COLO829 (cell line): ENCODE measurements around the gene HAS3.
"Not testable (repeated sequence)": the region's sequence is repeated elsewhere in the genome, so short reads cannot be mapped to it uniquely, and the experiment has no call there.

Source experiments
- DNase-seq: peaks from one replicate; pipeline ENCODE4 v3.0.0; 2012; ENCODE audit warnings: low spot score

Gene HAS3

DNA sequence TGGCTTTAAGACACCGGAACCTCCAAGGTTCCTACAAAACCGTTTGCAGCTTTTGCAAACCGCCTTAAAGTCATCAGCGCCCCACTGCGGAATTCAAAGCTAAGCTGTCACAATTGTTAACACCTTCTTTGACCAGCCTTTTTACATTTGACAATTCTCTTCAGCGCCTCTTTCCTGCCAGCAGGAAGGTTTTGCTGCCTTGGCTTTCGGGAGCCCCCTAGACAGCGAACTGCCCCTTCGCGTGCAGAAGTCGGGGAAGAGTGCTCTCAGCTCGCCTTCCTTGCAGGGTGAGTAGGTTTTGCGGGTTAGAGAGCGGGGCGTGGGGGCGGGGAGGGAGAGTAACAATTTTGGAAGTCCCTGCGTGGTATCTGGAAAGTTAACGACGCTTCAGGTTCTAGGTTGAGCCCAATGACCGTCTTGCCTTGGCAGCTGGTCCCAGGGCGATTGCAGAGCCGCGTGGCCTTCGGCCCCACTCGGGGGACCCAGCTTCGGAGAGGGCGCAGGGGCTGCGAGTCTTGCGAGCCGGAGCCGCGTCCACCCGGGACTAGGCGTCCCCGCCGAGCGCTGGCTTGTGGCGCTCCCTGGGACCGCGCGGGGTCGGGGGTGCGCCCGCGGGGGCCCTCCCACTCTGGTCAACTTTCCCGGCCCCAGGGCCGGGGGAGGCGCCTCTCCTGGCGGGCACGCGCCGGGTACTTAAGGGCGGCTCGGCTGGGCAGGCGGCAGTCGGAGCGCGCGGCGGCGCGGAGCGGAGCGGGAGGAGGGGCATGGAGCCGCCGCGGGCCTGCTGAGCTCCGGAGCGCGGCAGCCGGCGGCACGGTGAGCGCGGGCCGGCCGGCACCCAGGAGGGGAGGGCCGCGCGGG, at the start of gene HAS3:
TSS of gene HAS3 (plus strand) at position 153 of the 861 bp plus-strand sequence. CDS start 3,743 bp downstream, outside the sequence.
- DNase-seq: peak; percentile 32

- no peak for DNase-seq
Measured at GRCh38 chr16:69055980-69056379, 49.5 kb upstream of the HAS3 start.

- DNase-seq: no peak
Measured at GRCh38 chr16:69056421-69056820, 49.0 kb upstream of the HAS3 start.

- no peak for DNase-seq
Measured at GRCh38 chr16:69057400-69058378, 47.8 kb upstream of the HAS3 start.

DNA sequence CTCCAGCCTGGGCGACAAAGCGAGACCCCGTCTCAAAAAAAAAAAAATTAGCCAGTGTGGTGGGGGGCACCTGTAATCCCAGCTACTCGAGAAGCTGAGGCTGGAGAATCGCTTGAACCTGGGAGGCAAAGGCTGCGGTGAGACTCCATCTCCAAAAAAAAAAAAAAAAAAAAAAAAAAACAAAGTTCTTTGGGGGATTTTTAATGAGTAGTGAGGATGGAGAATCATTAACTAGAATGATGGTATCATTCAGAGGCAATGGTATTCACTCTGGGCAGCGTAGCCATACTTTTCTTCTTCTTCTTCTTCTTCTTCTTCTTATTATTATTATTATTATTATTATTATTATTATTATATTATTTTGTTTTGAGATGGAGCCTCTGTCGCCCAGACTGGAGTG, 42.0 kb upstream of the HAS3 start:
- DNase-seq: not testable (repeated sequence)

DNA sequence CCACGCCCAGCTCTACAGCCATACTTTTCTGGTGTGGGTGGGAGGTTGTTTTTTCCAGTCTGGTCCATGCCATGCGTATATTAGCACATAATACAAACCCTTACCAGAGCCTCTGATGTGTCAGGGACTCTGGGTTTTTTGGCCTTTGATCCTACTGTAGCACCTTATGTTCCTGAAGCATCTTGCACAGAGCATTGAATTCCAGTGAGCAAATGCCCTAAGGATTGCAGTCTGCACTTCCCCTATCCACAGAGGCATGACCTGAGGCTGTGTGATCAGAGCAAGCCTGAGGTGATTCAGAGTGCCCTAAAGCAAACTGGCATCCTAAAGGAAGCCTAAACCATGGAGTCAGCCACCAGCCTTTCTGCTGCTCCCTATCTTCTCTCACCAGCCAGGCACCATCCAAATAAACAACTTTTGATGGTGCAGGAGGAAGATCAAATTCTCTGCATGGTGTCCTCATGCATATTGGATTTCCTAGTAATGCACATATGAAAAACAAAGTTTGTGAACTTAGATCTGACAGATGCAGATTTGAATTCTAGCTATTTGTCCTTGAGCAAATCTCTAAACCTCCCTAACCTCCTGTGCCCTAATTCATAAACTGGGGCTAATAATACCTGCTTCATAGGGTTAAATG, 41.2 kb upstream of the HAS3 start:
- no peak for DNase-seq

- no peak for DNase-seq
Measured at GRCh38 chr16:69064764-69065313, 40.6 kb upstream of the HAS3 start.

DNA sequence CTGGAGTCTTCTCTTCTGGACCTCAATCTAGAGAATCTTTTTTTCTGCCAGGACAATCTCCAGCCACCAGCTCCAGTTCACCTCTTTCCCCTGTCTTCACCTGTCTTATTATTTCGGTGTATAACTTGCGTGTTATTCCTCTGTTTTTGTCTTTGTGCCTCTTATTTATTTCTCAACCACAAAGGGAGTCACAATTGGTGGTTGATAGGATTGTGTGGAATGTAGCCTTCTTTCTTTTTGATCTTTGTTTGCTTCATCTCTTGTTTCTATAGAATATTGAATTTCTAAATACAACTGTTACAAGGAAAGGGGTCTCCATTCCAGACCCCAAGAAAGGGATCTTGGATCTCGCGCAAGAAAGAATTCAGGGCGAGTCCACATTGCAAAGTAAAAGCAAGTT, 35.9 kb upstream of the HAS3 start:
- DNase-seq: no peak

- no peak for DNase-seq
Measured at GRCh38 chr16:69071036-69071435, 34.4 kb upstream of the HAS3 start.

DNA sequence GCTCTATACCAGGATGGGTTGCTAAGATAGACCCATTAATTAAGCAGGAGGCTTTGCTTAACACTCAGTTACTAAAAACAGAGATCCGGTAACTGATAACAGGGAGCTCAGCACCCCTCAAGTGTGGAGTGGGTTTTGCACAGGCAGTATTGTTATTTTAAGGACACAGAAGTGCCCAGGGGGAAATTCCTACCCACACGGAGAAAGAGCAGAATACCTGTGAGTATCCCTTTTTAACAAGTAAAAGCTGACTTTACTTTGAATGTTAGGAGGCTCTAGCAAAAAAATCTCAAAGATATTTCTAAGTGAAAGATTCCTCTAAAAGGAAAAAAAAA, 32.8 kb upstream of the HAS3 start:
- no peak for DNase-seq

DNA sequence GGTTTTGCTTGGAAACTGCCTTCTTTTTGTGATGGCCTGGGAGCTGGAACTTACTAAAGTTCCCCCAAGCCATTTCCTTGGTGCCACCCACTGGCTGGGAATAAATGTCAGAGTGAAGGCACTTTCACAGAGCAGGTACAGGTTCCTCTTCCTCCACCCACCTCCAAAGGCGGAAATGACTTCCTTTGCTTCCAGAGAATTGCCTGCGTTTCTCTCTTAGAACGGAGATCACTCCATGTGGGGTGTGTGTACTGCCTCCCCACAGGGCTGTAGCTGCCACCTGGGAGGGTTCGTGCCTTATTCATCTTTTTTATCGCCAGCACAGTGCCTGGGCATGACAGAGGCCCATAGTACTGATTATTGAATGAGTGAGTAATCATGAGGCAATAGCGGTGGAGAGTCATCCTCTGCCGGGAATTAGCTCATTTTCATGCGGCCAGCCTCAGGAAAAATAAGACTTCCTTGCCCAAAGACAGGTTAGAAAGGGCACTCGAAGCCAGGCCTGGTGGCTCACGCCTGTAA, 32.2 kb upstream of the HAS3 start:
- DNase-seq: peak; percentile 9

GRCh38 chr16:69077251-69077650, 28.2 kb upstream of the HAS3 start:
- peak; percentile 15 for DNase-seq

DNA sequence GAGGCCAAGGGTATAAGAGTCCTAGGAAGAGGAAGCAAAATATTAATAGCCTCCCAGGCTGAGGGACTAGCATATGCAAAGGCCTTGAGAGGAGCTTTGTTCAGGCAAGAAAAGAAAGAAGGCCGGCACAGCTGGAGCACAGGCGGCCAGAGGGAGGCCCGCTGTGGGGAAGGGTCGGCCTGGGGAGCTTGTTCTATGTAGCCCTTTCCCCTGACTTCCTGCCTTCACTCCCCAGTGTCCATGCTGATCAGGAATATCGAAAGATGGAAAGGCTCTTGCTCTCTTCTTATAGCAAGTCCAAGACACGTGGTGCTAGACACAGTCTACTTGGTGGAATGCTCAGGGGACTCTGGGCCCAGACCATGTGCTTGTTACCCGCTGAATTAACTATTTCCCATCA, 27.4 kb upstream of the HAS3 start:
- no peak for DNase-seq

DNA sequence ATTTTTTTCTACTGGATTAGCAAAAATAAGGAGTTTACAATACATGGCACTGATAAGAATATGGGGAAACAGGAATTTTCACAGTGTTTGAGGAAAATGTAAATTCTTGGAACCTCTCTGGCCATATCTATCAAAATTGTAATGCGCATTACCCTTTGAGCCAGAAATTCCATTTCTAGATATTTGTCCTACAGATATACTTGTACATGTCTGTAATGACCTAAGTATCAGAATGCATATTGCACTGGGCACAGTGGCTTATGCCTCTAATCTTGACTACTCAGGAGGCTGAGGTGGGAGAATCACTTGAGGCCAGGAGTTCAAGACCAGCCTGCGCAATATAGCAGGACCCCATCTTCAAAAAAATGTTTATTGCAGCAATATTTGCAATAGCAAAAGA, 25.8 kb upstream of the HAS3 start:
- no peak for DNase-seq

- DNase-seq: no peak
Measured at GRCh38 chr16:69083306-69083941, 22.0 kb upstream of the HAS3 start.

DNA sequence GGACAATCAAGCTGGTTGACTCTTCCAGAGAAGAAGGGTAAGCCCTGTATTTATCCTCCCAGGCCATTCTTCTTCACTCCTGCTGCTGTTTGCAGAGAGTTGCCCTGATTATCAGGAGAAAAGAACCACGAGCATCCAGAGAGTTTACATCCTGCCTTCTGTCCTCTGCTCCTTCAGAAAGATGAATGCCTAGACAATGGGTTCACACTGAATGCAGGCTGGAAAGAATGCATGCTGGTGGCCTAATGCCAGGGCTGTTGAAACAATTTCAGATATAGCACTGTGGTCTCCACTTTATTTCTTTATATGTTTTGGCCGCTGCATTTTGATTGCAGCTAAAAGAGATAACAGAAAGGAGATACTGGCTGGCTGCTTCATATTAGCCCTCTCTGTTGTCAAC, 21.2 kb upstream of the HAS3 start:
- DNase-seq: no peak

- DNase-seq: no peak
Measured at GRCh38 chr16:69085032-69085695, 20.3 kb upstream of the HAS3 start.

DNA sequence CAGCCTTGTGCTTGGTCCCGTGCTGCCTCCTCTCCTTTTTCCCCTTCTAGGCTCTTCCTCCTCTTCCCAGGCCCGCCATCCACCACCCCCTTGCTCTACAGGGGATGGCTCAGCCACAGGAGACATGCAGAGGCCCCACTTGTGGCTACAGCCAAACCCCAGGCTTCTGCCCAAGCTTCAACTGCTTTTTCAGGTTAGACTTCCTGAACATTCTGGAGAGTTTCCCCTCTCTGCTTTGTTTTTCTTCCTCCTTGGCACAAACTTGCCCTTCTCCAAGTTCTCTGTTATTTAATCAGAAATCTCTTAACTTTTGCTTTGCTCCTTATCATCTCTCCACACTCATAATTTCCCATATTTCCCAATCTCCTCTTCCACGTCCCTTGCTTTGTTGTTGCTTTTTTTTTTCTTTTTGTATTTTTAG, 18.3 kb upstream of the HAS3 start:
- DNase-seq: no peak

GRCh38 chr16:69088684-69089083, 16.8 kb upstream of the HAS3 start:
- no peak for DNase-seq

DNA sequence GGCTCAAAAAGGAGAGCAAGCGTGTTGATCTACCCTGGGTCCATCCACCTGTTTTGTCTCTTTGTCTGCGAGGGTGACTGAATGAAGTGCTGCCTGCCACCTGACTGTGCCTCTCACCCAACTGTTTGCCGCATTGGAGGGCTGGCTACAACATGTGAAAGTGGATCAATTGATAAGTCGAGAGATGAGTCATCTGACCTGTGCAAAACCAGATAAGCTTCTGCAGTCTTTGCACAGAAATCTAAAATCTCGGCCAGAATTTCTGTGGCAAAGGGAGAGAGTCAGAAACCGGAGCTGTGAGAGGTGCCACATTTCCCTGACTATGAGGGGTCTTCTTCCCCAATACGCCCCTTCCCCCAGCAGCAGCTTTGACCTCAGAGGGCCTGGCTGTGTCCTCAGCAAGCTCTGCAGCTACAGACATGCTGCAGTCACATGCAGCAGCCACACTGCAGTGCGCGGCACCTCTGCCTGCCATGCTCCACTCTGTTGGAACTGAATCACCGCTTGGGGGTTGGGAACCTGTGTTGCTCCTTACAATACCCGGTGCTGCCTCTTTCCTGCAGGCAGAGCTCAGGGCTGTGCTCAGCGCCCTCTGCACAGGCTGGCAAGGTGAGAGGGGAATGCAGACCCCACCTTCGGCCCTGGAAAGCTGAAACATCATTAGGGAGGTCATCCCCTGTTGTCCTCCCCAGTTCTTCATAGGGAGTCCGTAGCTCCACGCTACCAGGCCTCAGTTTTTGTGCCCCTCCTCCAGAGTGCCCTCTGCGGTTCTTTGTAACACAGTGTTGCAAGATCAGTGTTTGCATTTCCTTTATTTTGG, 16.2 kb upstream of the HAS3 start:
- DNase-seq: no peak
